ENCODE data around the gene RTP3.

RTP3 gene

GRCh38 chr3:46477756-46478155 is 20.0 kb upstream of the RTP3 start:
- whole genome bisulfite sequencing (ENCODE audit: extremely low coverage, insufficient coverage, insufficient read length) = no CpG with 5 or more reads among the region's 6 CpGs
- H3K4me3 ChIP-seq (ENCODE audit: low read depth, low read length) = no peak overlapping the region

DNA sequence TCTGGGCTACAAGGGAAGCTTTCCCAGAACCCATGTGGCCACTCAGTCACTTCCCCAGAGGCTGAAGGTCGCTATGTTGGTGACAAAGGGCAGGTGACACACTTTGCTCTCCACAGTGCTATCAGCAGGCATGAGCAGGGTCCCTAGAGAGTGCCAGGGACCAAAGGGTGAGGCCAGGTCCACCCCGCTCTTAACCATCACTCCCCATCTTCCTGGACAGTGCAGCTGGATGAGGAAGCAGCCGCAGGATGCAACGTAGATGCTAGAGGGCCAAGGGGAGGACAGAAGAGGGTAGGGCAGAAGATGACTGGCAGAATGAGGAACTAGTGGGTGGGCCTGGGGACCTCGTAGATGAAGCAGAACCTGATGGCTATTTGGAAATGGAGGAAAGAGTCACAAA is 19.4 kb upstream of the RTP3 start:
- Histone ChIP-seq H3K14ac (ENCODE audit: low read length) (no peak overlapping the region), H2AK5ac (ENCODE audit: low read length) (no peak overlapping the region), H3K4ac (ENCODE audit: low read depth, low read length) (no peak overlapping the region), H2BK120ac (ENCODE audit: insufficient read depth, low read length, poor library complexity) (no peak overlapping the region), H3K27ac (ENCODE audit: low read depth, low read length) (no peak overlapping the region), H2BK5ac (ENCODE audit: low read depth, low read length, poor library complexity) (no peak overlapping the region), H3K23ac (ENCODE audit: low read length) (no peak overlapping the region), H2BK12ac (ENCODE audit: low read length) (no peak overlapping the region), H3K79me1 (ENCODE audit: low read length) (no peaks in the 10 kb centered on the region), H2AFZ (ENCODE audit: insufficient read depth, low read length, poor library complexity) (no peak overlapping the region), H3K4me3 (ENCODE audit: low read depth, low read length) (no peak overlapping the region), H3K36me3 (ENCODE audit: control insufficient read depth in 1 of 2, insufficient read depth in 2 of 2, low read length in 2 of 2) (no peaks in the 10 kb centered on the region), H3K79me2 (ENCODE audit: control insufficient read depth, insufficient read depth, low read length, poor library complexity) (no peaks in the 10 kb centered on the region), H3K18ac (ENCODE audit: low read length) (no peak overlapping the region), H3K4me2 (ENCODE audit: low read length) (no peak overlapping the region), H3K9me3 (ENCODE audit: insufficient read depth, low read depth, low read length) (peaks cover 3% of the 10 kb centered on the region), H3K9ac (ENCODE audit: low read length) (no peak overlapping the region), H3K4me1 (ENCODE audit: control insufficient read depth in 1 of 2, insufficient read depth in 2 of 2, low read length in 2 of 2) (no peaks in the 10 kb centered on the region), H3K27me3 (ENCODE audit: insufficient read depth, low read length) (no peaks in the 10 kb centered on the region), H4K91ac (ENCODE audit: low read depth, low read length) (no peak overlapping the region), H4K12ac (ENCODE audit: low read depth, low read length) (no peak overlapping the region), H4K8ac (ENCODE audit: low read depth, low read length) (no peak overlapping the region)
- no CpG with 5 or more reads among the region's 5 CpGs for WGBS (ENCODE audit: extremely low coverage, insufficient coverage, insufficient read length)
- DNase-seq = no peak

More at GRCh38 chr3:46477756-46478155, 20.0 kb upstream of the RTP3 start:
- Histone ChIP-seq H3K4me1 (ENCODE audit: control insufficient read depth in 1 of 2, insufficient read depth in 2 of 2, low read length in 2 of 2) (no peaks in the 10 kb centered on the region), H3K27ac (ENCODE audit: low read depth, low read length) (no peak overlapping the region), H2AK5ac (ENCODE audit: low read length) (no peak overlapping the region), H2BK5ac (ENCODE audit: low read depth, low read length, poor library complexity) (no peak overlapping the region), H3K9ac (ENCODE audit: low read length) (no peak overlapping the region), H3K79me2 (ENCODE audit: control insufficient read depth, insufficient read depth, low read length, poor library complexity) (no peaks in the 10 kb centered on the region), H4K8ac (ENCODE audit: low read depth, low read length) (no peak overlapping the region), H3K14ac (ENCODE audit: low read length) (no peak overlapping the region), H3K9me3 (ENCODE audit: insufficient read depth, low read depth, low read length) (peaks cover 3% of the 10 kb centered on the region), H2AFZ (ENCODE audit: insufficient read depth, low read length, poor library complexity) (no peak overlapping the region), H3K36me3 (ENCODE audit: control insufficient read depth in 1 of 2, insufficient read depth in 2 of 2, low read length in 2 of 2) (no peaks in the 10 kb centered on the region), H3K4ac (ENCODE audit: low read depth, low read length) (no peak overlapping the region), H3K79me1 (ENCODE audit: low read length) (no peaks in the 10 kb centered on the region), H2BK120ac (ENCODE audit: insufficient read depth, low read length, poor library complexity) (no peak overlapping the region), H3K27me3 (ENCODE audit: insufficient read depth, low read length) (no peaks in the 10 kb centered on the region), H4K91ac (ENCODE audit: low read depth, low read length) (no peak overlapping the region), H3K18ac (ENCODE audit: low read length) (no peak overlapping the region), H2BK12ac (ENCODE audit: low read length) (no peak overlapping the region), H3K23ac (ENCODE audit: low read length) (no peak overlapping the region), H3K4me2 (ENCODE audit: low read length) (no peak overlapping the region), H4K12ac (ENCODE audit: low read depth, low read length) (no peak overlapping the region)
- no peak for DNase-seq

DNA sequence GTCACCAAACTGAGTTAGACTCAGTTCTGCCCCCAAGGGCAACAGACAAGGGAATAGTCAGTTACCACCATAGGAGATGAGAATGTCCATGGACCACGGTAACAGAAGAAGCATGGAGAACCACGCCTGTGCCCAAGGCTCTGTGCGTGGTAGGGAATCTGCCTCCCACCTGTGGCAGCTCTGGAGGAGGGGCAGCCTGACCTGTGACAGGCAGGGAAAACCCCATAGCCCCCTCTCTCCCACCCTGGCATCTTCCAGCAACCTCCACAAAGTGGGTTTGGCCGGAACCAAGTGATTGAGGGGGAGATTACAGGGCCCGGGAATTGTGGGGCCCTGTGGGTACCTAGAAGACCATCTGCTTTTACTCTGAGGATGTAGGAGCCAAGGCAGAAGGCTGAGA is 18.8 kb upstream of the RTP3 start:
- Histone ChIP-seq H3K79me1 (ENCODE audit: low read length) (no peaks in the 10 kb centered on the region), H3K4me1 (ENCODE audit: control insufficient read depth in 1 of 2, insufficient read depth in 2 of 2, low read length in 2 of 2) (no peaks in the 10 kb centered on the region), H4K12ac (ENCODE audit: low read depth, low read length) (no peak overlapping the region), H2BK12ac (ENCODE audit: low read length) (no peak overlapping the region), H4K91ac (ENCODE audit: low read depth, low read length) (no peak overlapping the region), H3K27ac (ENCODE audit: low read depth, low read length) (no peak overlapping the region), H3K9me3 (ENCODE audit: insufficient read depth, low read depth, low read length) (peaks cover 3% of the 10 kb centered on the region), H2BK5ac (ENCODE audit: low read depth, low read length, poor library complexity) (no peak overlapping the region), H3K79me2 (ENCODE audit: control insufficient read depth, insufficient read depth, low read length, poor library complexity) (no peaks in the 10 kb centered on the region), H3K4ac (ENCODE audit: low read depth, low read length) (no peak overlapping the region), H3K9ac (ENCODE audit: low read length) (no peak overlapping the region), H3K27me3 (ENCODE audit: insufficient read depth, low read length) (no peaks in the 10 kb centered on the region), H3K36me3 (ENCODE audit: control insufficient read depth in 1 of 2, insufficient read depth in 2 of 2, low read length in 2 of 2) (no peaks in the 10 kb centered on the region), H2BK120ac (ENCODE audit: insufficient read depth, low read length, poor library complexity) (no peak overlapping the region), H3K18ac (ENCODE audit: low read length) (no peak overlapping the region), H3K14ac (ENCODE audit: low read length) (no peak overlapping the region), H3K4me3 (ENCODE audit: low read depth, low read length) (no peak overlapping the region), H4K8ac (ENCODE audit: low read depth, low read length) (no peak overlapping the region), H2AK5ac (ENCODE audit: low read length) (no peak overlapping the region), H3K23ac (ENCODE audit: low read length) (no peak overlapping the region), H3K4me2 (ENCODE audit: low read length) (no peak overlapping the region), H2AFZ (ENCODE audit: insufficient read depth, low read length, poor library complexity) (no peak overlapping the region)
- no CpG with 5 or more reads among the region's 5 CpGs for WGBS (ENCODE audit: extremely low coverage, insufficient coverage, insufficient read length)
- DNase-seq = no peak

DNA sequence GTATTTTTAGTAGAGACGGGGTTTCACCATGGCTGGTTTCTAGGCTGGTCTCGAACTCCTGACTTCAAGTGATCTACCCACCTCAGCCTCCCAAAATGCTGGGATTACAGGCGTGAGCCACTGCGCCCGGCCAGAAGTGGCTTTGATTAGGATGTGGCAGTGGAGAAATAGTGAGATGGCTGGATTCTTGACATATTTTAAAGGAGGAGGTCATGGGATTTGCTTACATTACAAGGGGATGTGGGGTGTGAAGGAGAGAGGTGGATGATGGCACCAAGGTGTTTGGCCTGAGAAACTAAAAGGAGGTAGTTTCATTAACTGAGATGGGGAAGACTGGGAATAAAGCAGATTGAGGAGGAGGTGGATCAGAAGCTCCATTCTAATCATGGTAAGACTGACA is 18.1 kb upstream of the RTP3 start:
- no peak overlapping the region for H2BK120ac ChIP-seq (ENCODE audit: insufficient read depth, low read length, poor library complexity)
- H2BK12ac ChIP-seq (ENCODE audit: low read length) = no peak overlapping the region
- H3K4ac ChIP-seq (ENCODE audit: low read depth, low read length) = no peak overlapping the region
- no peaks in the 10 kb centered on the region for H3K79me1 ChIP-seq (ENCODE audit: low read length)
- H3K27me3 ChIP-seq (ENCODE audit: insufficient read depth, low read length) = no peaks in the 10 kb centered on the region
- H3K4me3 ChIP-seq (ENCODE audit: low read depth, low read length) = no peak overlapping the region
- no peak overlapping the region for H4K91ac ChIP-seq (ENCODE audit: low read depth, low read length)
- no peak overlapping the region for H3K9ac ChIP-seq (ENCODE audit: low read length)
- H3K9me3 ChIP-seq (ENCODE audit: insufficient read depth, low read depth, low read length) = peaks cover 3% of the 10 kb centered on the region
- H3K14ac ChIP-seq (ENCODE audit: low read length) = no peak overlapping the region
- H2AK5ac ChIP-seq (ENCODE audit: low read length) = no peak overlapping the region
- no peak overlapping the region for H3K27ac ChIP-seq (ENCODE audit: low read depth, low read length)
- no peak overlapping the region for H3K23ac ChIP-seq (ENCODE audit: low read length)
- H3K4me1 ChIP-seq (ENCODE audit: control insufficient read depth in 1 of 2, insufficient read depth in 2 of 2, low read length in 2 of 2) = no peaks in the 10 kb centered on the region
- no CpG with 5 or more reads among the region's 5 CpGs for WGBS (ENCODE audit: extremely low coverage, insufficient coverage, insufficient read length)
- H3K18ac ChIP-seq (ENCODE audit: low read length) = no peak overlapping the region
- no peaks in the 10 kb centered on the region for H3K79me2 ChIP-seq (ENCODE audit: control insufficient read depth, insufficient read depth, low read length, poor library complexity)
- no peak overlapping the region for H3K4me2 ChIP-seq (ENCODE audit: low read length)
- no peak overlapping the region for H2BK5ac ChIP-seq (ENCODE audit: low read depth, low read length, poor library complexity)
- no peak overlapping the region for H4K8ac ChIP-seq (ENCODE audit: low read depth, low read length)
- H3K36me3 ChIP-seq (ENCODE audit: control insufficient read depth in 1 of 2, insufficient read depth in 2 of 2, low read length in 2 of 2) = no peaks in the 10 kb centered on the region
- no peak overlapping the region for H4K12ac ChIP-seq (ENCODE audit: low read depth, low read length)
- H2AFZ ChIP-seq (ENCODE audit: insufficient read depth, low read length, poor library complexity) = no peak overlapping the region
- DNase-seq = no peak
